Neural progenitor cell (in vitro differentiated cells): Measurements from ENCODE around the gene REXO1.

Source experiments
- CTCF ChIP-seq: fragments of 200-600 bp; sonication (generic); IDR thresholded peaks from 2 replicates; pipeline ENCODE4 v1.5.1; 2017; ENCODE audit warnings: antibody characterized with exemption, mild to moderate bottlenecking
- EZH2 ChIP-seq: fragments of 200-600 bp; sonication (generic); IDR thresholded peaks from 2 replicates; pipeline ENCODE4 v1.6.1; 2017; ENCODE audit warnings: antibody characterized with exemption, mild to moderate bottlenecking, moderate library complexity
- EZH2phosphoT487 ChIP-seq: fragments of 200-600 bp; sonication (generic); IDR thresholded peaks from 2 replicates; pipeline ENCODE4 v1.6.1; 2017; ENCODE audit warnings: antibody characterized with exemption

- TF ChIP-seq CTCF (no peak), EZH2 (no peak), EZH2phosphoT487 (no peak)
These were observed 11.9 kb upstream of the REXO1 start for GRCh38 chr19:1860042-1860775.
